NOMO-1 (cell line): ENCODE measurements around the gene CLN6.
"Not testable (repeated sequence)": the region's sequence is repeated elsewhere in the genome, so short reads cannot be mapped to it uniquely, and the experiment has no call there.

ENCODE experiments used
- DNase-seq, 2 experiments: peaks; one replicate each; lab custom pipeline; 2025; ENCODE audit not compliant: unreplicated experiment in 2 of 2; lab: John Stamatoyannopoulos, UW

Gene CLN6

DNA sequence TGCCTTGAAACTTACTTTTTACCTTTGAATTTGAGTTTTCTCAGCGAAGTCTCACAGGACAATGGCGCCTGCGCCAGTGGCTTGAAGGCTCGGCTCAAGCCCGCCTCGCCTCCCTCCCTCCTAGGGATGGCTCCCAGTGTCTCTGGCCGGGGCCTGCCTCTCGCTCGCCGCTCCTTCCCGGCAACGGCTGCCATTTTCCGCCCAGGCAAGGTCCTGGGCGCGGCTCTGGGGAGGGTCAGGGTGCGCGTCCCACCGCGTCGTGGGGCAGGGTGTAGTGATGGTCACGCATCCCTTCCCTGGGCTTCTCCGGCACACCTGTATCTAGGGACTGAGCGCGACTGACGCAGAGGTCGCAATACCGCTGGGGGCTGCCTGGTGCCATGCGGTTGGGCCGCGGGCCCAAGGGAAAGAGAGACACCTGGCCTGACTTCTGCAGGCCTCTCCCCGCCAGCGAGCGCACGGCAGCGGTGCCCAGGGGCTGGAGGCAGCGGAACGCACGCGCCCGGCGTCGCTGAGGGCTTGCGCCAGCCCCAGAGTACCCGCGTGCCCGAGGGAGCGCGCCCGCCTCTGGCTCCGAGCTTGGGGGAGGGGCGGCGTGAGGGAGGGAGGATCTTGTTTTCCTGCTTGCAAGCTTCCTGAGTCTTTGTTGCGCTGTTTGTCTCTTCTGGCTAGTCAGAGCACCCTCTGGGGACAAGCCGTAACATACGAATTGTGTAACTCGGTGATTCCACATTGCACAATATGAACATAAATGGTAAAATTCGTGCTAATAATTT is 27.3 kb upstream of the CLN6 start:
- DNase-seq = peak; percentile 85 to 89

DNA sequence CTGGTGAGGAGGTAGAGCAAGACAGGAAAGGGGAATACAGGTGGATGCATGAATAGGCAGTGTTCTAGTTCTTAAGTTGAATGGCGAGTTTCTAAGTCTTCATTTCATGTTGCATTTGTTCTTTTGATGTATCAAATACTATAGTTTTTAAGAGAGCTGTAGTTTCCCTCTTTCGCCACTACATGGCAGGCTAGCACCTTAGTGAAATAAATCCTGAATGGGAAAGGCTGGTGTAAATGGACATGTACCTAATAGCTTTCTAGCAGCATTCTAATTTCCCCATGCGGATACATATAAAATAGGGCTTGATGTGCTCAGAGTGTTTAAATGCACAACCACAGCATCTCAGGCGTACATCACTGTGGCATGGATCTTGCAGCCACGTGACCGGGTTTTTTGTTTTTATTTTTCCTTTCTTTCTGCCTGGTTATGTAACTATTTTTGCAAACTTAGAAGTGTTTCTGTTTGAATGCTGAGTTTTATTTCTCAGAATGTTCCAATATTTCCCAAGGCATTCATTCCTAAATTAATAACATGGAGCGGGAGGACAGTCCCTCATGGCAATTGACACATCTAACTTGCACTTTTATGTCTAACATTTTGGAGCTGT is 23.5 kb upstream of the CLN6 start:
- peak; percentile 51 to 90 for DNase-seq

DNA sequence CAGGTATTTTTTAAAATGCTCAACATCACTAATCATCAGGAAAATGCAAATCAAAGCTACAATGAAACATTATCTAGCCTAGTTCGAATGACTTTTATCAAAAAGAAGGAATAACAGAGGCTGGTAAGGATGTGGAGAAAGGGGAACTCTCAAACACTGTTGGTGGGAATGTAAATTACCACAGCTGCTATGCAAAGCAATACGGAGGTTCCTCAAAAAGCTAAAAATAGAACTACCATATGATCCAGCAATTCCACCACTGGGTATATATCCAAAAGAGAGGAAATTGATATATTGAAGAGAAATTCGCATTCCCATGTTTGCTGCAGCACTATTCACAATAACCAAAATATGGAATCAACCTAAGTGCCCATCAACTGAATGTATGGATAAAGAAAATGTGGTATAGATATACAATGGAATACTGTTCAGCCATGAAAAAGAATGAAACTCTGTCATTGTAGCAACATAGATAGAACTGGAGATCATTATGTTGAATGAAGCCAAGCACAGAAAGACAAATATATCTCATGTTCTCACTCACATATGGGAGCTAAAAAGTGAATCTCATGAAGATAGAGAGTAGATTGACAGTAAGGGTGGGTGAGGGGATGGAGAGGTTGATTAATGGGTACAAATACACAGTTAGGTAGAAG is 19.7 kb upstream of the CLN6 start:
- peak in 1 of 2 experiments; percentile 60 for DNase-seq

DNA sequence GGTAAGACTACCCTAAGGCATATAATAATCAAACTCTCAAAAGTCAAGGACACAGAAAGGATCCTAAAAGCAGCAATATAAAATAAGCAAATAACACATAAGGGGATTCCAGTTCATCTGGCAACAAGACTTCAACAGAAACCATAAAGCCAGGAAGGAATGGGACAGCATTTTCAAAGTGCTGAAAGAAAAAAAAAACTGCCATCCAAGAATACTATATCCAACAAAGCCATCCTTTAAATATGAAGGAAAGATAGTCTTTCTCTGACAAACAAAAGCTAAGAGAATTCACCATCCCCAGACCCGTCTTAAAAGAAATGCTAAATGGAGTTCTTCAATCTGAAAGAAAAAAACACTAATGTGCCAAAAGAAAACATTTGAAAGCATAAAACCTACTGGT is 14.7 kb upstream of the CLN6 start:
- DNase-seq = no peak

DNA sequence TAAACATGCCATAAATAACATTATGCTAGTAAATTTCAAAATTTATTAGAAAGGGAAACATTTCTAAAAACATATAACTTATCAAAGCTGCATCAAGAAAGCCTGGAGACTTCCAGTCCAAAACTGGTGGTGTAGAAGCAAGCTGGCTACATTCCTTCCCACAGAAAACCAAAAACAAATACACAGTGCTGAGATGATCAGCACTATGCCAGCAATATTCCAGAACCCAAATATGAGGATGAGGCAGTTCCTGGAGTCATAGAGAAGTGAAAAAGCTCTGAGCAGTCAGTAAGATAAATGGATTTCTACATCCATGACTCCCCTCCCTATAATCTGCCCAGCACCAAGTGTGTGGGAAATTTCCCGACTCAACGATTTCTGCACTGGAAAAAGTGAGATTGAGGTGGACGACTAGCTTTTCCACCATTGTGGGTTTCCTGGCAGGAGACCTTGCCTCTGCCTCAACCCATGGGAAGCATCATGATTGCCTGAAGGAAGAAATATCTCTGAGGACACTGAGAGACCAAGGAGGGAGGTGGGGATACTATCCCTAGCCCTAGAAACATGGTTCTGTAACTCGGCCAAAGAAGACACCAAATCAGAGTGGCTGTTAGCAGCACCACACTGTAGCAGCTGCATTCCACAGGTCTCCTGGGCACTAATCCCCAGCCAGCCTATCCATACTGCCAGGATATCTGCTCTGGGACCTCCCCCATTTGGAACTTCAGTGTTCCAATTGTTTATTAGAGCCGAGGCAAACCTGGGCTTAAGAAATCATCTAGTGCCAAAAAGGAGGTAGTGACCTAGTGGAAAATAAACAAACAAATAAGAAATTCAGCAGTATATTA is 11.8 kb upstream of the CLN6 start:
- DNase-seq = no peak

DNA sequence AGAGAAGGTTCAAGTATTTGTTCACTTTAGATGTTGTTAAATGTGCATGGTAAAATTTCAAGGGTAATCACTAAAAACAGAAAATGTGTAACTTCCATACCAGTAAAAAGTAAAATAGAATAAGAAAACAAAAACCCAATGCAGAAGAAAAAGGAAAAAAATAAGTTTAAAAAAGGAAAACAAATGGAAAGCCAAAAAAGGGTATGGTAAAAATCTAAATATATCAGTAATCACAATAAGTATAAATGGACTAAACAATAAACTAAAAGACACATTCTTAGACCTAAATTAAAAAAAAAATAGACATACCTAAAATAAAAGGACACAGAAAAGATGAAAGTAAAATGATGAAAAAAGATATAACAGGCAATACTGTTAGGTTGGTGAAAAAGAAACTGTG is 9.5 kb upstream of the CLN6 start:
- no peak for DNase-seq

DNA sequence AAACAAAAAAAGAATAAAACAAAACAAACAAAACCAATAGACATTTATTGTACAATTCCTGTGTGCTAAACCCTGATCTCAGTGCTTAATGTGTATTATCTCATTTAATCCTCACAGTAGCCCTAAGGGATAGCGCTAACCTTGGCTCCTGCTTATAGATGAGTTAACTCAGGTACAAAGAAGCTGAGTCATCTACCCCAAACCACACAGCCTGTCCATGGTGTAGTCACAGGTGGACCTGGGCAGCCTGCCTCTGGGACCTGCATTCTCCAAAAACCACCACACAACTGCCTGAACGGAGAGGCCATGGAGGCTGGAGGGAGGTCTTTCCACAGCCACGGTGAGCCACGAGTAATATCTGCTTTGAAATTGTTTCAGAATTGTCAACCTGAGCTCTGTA is 5.5 kb upstream of the CLN6 start:
- DNase-seq = no peak

DNA sequence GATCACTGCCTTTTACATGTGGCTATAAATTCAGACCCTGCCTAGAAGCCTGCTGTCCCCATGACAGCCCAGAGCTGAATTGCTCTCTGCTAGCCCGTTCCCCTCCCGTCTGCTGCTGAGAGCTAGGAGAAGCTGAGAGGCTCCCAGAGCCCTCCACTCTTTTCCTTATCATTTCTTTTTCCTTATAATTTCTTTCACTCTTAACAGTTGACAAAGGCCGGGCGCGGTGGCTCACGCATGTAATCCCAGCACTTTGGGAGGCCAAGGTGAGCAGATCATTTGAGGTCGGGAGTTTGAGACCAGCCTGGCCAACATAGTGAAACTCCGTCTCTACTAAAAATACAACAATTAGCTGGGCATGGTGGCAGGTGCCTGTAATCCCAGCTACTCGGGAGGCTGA is 5.0 kb upstream of the CLN6 start:
- not testable (repeated sequence) for DNase-seq

DNA sequence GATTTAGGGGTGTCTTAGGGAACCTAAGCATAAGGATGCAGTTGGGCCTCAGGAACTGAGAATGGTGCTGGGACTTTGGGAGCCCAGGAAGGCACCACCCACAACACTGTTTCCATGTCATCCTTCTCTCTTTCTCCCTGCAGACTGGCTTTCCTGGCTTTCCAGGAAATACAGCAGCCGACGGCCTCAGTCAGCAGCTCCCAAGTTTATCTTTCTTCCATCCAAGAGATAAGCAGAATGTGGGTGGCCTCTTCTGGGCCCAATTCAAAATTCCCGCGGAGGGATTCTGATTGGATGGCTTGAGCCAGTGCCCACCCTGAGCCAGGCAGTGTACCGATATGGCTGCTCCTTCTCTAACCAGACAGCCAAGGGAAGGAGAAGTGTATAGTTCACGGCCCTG is 4.5 kb upstream of the CLN6 start:
- DNase-seq = no peak

DNA sequence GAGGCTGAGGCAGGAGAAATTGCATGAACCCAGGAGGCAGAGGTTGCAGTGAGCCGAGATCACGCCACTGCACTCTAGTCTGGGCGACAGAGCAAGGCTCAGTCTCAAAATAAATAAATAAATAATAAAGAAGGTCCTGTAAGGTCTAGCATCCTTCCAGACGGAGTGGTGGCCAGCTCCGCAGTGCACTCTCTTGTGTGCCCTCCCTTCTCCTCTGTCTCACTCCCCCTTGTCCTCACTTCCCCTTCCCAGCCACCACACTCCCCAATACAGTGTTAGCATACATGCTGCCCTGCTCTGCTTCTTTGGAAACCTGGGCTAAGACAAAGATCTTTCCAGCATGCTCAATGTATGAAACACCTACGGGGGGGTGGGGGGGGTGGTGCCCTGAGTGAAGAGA is 3.4 kb upstream of the CLN6 start:
- peak; percentile 67 to 71 for DNase-seq

DNA sequence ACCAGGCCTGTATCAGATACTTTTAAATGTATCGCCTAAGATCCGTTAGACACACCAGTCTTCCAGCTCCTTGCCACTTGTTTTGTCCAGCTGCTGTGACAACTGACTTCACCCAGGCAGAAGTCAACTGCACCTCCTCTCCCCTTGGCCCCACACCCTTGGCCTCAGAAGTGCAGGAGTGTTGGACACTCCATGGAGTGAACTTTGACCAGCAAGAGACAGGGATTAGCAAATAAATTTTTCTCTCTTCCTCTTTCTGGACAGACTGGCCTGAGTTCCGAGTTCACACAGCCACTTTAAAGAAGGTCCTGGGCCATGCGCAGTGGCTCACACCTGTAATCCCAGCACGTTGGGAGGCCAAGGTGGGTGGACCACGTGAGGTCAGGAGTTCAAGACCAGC is 2.9 kb upstream of the CLN6 start:
- DNase-seq = peak; percentile 26 to 41

DNA sequence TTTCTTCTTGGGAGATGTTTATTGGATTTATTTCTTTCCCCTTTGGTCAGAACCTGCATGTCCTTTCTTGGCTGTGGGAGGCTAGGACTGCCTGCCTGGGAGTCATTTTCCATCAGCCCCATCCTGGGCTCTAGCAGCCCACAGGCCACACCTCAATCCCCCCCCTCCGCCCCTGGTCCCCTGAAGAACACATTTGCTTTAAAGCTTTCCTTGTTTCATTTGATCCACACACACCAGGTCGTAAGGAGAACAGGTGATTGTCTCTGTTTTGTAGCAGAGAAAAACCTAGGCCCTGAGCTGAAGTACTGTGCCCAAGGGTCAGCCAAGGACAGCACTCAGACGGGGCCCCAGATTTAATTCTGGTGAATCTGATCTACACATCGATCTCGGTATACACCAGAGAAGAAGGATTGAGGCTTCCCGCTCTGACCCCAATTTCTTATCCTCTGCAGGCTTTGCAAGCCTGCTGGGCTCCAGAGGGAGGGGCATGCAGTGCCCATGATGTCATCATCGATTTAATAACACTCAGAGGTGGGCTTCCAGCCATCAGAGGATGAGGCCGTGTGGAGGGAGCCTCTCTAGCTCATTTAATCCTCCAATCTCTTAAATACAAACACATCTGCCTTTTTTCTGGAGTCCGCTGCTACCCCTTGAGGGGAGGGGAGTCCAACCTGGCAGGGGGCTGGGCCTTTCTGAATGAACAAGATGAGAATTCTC is 1.7 kb upstream of the CLN6 start:
- no peak for DNase-seq

DNA sequence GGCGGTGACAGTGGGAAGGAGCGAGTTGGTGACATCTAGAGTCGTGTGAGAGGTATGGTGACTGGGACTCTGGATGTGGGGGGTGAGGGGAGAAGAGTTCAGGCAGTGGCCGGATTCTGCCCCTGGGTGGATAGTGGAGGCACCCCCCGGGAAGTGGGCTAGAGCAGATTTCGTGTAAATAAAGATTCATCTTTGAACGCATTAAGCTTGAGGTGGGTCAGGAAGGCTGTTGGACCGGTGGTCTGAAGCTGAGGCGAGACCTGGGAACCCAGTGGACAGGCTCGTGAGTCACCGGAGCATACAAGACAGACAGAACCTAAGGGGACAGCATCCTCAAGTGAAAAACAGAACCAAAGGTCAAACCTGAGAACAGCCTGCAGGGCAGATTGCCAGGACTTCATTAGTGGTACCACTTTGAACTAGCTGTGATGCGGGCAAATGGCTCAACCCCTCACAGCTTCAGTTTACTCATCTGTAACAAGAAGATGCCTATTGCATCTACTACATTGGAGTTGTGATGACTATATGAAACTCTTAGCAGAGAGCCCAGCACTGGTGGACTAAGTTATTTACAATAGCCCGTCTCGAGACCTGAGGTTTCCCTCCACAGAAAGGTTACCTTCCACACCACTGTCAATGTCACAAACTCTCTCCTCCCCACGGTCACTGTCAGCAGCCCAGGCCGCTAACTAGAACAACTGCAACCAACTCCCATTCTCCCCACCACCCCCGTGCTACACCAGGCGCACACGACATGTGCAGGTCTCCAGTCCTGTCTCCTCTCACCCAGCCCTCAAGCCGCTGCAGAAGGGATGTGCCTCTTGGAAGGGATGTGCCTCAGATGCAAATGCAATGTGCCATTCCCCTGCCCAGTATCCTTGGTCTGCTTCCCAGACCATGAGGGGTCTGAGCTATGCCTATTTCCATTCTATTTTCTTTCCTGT is 901 bp upstream of the CLN6 start:
- DNase-seq = no peak

DNA sequence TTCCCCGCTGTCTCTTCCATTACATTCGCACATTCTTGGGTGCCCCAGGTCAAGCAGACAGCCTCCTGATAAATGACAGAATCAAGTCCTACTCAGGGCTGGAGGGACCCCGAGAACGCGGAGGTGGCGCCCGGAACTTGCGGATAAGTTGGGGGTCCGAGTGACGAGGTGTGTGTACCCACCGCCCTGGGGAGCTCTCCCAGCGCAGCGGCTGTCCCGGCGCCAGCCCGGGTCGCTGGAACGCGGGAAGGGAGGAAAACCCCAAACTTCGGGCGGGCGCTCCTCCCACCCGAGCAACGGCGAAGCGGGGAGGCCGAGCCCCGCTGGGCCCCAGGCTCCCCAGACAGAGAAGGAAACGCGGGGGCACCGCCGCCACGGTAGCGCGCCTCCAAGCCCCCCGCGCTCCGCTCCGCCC is 550 bp downstream of the CLN6 start:
- DNase-seq = no peak

DNA sequence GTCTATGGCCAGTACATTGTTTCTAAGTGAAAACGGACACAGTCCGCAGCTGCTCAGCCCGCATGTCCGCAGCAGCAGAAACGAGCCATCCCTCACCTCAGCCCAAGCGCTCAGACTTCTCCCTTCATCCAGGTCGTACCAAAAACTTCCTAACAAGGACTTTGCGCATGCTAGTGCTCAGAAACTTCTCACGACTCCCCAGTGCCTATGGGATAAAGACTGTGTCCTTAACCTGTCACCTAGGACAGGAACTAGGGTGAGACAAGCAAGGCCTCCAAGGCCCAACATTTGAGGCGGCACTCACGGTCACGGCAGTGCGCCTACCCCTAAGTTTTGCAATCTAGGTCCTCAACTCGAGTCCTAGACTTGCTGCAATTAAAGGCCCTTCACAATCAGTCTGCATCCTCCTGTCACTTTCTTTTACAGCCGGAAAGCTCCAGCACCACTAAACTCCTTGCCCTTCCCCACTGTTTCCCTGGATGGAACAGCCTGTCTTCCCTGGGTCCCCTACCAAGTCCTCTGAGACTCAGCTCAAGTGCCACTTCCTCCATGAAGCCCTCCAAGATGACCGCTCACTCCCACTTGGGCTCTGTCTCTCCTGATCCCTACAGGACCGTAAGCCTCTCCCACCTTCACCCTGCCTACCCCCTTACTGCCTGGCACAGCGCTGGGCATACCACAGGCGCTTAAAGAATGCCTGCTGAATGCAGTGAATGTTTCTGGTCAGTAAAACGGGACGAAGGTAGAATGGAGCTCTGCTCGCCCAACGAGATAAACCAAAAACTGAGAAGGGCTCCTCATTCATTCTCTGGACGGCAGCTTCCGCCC is 1.2 kb downstream of the CLN6 start:
- peak; percentile 41 to 47 for DNase-seq

DNA sequence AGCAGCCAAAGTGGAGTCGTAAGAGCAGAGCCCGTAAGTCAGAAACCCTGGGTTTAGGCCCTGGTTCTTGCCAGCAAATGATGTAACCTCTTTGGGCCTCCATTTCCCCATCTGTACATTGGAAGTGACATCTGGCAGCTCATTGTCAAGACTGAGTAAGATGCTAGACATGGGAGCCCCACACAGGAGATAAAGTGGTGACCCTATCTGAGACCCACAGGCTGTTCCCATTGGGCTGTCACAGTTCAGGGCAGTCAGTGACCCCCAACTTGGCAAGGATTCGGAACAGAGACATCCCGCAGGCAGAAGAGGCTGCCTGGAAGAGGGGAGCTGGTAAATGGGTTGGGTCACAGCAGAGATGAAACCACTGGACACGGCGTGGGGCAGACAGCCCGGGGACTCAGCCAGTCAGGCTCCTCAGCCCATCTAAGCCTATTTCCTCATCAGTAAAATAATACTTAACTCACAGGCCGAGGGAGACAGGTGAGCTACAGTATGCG is 1.8 kb downstream of the CLN6 start:
- DNase-seq = no peak

DNA sequence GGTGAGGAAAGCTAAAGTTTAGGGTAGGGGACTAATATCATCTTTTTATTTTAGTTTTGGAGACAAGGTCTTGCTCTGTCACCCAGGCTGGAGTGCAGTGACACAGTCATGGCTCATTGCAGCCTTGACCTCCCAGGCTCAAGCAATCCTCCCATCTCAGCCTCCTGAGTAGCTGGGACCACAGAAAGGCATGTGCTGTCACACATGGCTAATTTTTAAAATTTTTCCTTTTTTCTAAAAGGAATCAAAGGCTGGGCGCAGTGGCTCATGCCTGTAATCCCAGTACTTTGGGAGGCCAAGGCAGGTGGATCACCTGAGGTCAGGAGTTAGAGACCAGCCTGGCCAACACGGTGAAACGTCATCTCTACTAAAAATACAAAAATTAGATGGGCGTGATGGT is 4.1 kb downstream of the CLN6 start:
- DNase-seq = not testable (repeated sequence)

DNA sequence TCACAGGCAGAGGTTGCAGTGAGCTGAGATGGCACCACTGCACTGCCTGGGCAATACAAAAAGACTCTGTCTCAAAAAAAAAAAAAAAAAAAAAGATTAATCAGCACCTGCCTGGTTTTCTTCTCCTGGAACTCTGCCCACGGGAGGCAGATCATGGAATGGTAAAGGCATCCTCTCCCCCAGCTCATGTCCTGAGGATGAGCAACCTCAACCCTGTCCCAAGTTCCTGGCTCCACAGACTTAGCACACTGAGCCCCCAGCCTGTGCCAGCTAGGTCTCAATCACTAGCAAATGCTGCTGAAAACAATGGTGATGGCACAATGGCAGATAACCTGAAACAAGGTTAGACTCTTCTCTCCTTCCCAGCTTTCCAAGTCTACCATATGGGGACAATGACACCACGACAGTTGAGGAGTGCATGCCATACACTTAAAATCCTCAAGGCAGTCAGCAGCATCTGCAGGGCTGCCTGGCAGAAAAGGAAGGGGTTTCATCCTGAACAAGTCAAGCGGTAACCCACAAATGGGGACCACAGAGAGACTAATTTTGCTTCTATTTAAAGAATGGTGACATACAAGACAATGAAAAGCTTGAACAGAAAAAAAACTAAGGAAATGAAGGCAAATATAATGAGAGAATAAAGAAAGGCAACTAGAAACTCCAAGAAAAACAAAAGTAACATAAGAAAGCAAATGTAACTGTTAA is 4.8 kb downstream of the CLN6 start:
- peak; percentile 35 to 72 for DNase-seq
